ENCODE measurements around the gene PTPRR.

The PTPRR gene

DNA sequence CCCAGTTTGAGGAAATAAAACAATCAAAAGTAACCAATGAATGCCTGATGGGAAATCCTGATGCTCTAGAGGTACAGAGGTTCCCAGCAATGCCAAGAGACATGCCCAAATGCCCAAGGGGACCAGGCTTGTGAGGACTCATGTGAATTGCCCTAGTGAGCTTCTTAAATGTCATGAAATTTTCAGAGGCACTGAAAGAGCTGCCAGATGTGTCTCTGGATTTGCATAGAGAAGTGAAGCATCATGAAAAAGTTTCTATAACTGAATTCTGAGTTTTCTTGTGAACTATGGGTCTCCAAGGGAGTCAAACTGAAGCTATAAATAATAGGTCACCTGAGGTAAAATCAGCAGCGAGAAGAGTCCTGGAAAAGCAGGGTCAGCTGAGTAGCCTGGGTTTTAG, 9.9 kb downstream of the PTPRR start:
- no peak for DNase-seq

DNA sequence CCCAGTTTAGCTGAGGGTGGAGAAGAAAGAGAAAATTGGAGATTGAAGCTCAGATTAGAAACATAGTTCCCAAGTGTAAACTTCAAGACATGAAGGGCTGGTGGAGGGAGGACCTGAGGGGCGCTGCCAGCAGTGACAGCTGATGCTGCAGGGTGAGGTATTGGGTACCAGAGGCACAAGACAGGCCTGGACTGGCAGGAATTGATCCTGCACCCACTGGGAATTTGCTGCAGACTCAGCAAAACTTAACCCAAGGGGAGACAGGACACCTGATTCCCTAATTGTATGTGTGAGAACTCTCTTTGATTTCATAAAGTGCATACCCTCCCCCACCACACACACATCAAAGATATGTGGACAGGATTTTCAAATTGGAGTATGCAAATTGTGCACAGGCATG, 11.6 kb downstream of the PTPRR start:
- no peak for DNase-seq

DNA sequence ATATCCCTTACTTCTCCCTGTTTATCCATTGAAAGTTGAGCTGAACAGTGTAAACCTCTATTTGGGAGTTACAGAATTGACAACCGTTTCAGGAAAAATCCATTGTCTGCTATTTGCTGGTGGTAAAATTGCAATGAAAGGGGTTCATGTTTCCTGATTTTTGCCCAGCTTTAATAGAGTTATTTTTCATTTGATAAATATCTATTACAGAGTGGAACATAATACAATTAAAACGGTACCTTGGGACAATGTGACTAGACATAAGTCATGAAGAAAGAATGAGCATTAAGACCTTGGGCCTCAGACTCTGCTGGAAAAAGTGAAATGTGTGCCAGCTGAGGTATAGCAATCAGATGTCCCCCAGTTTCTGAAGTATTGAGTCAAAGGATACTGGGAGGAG, 13.1 kb downstream of the PTPRR start:
- no peak for DNase-seq

DNA sequence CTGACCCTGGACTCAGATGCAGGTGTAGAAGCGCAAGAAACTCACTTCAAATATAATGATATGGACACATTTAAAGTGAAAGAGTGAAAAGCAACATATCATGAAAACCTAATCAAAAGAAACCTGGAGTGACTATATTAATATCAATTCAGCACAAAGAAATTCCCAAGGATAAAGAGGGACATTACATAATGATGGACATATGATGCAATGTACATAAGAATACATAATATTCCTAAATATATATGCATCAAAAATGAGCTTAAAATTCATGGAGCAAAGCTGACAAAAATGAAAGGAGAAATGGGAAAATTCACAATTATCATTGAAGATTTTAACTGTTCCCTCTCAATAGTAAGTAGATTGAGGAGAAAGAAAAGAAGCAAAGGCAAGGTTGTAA, 24.6 kb downstream of the PTPRR start:
- no peak for DNase-seq

DNA sequence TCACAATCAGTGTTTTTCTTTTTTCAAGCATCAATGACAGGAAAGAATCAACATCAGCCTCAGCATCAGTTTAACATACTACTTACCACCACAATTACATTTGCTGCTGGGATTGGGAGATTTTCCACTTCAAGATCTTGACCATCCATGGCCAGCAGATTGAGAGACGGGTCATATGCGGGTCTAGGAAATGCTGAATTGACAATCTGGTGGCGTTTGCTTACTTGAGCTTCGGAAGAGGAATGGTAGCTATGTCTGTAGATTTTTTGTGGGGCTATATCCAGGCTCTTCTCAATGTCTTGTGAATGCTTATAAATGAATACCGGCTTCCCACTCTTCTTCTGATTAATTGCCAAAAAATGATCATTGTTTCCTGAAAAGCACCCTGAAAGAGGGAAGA, 27.9 kb downstream of the PTPRR start:
- DNase-seq: no peak

DNA sequence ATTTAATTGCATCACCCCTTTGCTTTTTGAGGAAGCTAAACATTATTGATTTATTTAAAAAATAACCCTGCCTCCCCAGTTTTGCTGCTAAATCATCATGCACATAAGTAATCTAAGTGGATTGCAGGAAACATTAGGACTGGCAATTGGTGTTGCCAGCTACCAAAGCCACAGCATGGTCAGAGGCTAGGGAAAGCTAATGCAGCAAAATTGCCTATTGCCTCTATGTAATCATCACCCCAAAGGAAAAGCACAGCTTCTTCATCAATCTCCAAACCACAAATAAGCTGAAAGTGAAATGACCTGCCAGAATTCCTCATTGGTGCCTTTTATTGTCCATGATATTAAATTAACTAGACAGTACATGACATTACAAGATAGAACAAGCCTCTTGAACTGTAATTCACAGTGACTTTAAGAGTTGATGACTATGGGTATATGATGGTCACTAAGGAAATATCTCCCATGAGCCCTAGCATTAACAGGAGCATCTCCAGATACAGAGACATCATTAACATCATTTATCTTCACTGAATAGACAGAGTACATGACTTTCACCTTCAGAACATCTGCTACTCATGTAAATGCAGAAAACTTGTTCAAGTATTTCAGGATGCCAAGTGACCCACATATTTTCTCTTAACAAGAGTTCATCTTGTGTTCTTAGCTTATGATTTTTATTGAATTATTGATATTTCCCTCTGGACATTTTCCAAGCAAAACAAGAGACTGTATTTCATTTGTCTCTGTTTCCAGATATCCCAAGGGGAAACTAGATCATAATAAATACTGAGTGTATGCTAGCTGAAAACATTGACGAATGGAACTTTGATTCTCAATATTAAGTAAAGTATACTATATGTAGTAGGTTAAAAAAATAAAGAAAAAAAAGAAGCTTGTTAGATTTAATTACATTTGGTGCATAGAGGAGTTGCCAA, 29.4 kb downstream of the PTPRR start:
- no peak for DNase-seq

DNA sequence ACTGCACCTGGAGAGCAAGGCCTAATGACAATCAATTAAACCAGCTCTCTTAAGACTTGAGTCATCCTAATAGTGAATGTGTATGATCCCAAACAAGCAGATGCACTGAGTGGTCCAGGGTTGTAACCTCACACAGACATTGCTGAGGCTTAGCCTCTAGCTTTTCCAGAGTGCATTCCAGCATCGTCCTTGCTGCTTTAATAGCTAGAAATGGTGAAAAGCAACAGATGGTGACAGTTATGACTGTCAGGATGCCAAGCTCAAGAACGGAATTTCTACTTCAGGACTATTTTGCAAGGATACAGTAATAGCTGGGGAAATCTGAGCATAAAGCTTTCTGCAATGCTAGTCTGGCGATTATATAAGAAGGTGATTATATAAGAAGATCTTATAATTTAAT, 34.6 kb downstream of the PTPRR start:
- DNase-seq: no peak

- DNase-seq: no peak
Observed at GRCh38 chr12:70883855-70884254, 36.7 kb downstream of the PTPRR start.

GRCh38 chr12:70880744-70881143, 39.8 kb downstream of the PTPRR start:
- DNase-seq: no peak

DNA sequence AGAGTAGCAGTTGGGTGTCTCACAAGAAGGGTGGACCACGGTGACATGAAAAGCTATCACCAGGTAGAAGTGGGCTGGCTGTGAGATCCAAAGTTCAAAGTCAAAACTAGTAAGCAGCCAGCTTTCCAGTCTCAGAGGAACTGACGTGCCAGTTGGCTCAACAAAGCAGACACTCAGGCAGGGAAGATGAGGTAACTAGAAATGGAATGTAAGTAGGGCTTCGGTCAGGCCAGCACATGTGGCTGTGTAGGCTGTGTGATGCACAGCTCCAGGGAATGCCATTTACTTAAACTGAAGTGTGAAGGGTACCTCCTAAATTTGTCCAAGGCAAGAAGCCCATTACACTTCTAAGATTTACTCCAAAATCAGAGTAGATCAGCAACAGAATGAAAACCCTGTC, 43.6 kb downstream of the PTPRR start:
- no peak for DNase-seq

DNA sequence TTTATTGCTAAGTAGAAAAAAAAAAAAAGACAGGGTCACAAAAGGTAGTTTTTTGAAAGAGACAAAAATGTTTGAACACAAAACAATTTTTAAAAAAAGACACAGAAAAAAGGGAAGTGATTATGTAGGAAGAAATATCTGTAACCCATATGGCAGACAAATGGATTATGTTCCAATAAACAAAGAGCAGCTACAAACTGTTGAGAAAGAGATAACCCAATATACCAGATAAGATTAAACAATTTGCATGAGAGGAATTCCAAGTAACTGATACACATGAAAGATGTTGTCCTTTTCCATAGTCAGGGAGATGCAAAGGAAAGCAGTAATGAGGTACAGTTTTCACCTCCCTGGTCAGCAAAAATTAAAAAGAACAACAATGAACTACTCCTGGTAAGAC, 44.9 kb downstream of the PTPRR start:
- DNase-seq: no peak

DNA sequence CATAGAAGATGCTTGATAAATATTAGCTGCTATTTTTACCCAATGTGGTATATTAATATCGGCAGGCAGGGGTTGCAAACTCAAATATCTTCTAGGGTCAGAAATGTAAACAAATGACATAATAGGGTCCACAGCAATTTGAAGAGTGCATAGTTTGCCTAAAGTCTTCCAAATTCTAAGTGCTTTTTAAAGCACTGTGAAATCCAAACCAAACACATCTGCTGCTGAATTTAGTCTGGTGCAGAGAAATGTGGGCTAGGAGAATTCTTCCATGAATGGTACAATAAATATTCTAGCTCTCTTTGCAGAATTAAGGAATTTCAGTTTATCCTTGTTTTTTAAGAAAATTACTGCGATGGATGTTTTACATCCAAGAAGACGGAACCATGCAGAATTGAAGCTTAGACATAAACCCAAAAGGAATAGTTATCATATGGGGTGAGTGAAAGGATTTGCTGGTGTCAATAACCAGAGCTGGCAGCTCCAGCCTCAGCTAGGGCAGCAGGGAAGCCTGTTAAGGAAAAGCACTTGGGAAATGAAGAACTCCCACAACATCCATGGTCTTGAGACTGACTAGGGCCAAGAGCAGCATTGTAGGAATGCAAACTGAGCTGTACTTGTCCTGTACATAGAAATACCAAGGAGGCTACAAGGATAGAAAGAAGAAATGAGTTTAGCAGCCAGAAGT, 65.5 kb downstream of the PTPRR start:
- DNase-seq: no peak

DNA sequence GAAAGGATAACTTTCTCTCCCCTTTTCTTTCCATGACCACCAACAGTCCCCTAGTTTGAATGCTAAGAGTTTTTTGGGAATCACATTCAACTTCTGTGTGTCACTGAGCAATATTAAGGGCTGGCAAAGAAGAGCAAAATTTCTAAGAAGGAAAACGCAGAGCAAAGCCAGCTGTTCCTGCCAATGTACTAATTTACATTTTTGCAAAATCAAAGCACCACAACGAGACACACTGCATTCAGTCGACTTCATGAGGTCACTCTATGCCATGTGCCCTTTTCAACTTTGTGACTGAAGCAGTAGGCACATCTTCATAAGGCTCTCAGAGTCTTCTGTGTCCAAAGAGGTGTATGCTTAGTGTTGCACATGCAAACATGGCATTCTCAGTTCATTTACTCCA, 66.4 kb downstream of the PTPRR start:
- DNase-seq: no peak

DNA sequence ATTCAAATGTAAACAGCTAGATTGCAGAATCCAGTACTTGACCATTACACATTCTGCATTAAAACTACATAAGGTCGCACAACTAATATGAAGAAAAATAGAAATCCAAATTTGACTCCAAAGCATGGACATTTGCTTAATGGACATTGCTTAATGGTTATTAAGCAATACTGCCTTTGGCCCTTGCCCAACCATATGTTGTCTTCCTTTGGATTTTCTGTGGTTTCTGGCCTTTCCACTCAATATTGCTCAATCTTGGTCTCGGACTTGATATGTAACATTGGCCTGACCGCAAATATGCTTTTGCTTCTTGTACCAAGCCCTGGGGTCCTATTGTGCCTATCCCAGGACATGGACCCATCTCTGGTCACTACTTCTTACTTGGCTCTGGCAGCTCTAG, 67.2 kb downstream of the PTPRR start:
- no peak for DNase-seq

DNA sequence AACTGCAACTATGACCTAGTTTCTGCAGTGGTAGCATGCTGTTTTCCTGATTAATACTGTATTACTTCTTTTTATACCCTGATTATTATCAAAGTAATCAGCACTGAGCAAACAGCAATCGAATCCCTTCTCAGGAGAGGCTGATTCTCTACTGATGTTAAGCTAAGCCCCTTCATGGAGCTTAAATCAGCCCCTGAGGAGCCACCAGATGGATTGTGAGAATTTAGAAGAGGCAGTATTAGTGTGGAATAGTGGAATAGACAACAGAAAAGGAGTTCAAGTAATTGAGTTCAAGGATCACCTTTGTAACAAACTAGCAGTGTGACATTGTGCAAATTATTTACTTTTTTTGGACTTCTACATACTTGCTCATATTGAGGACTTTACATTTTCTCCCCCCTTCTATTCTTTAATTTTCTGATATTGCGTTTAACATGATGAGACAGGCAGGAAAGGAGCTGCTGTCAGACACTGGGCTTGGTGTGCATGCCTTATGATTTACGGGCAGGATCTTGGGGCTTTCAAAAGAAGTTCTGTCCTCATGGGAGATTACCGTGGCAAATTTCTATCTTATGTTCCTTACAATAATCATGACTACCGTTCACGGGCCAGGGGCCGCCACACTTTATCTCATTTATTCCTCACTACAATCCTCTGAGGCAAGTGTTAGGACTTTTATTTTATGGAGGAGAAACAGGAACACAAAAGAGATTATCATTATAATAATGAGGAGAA, 68.0 kb downstream of the PTPRR start:
- no peak for DNase-seq

DNA sequence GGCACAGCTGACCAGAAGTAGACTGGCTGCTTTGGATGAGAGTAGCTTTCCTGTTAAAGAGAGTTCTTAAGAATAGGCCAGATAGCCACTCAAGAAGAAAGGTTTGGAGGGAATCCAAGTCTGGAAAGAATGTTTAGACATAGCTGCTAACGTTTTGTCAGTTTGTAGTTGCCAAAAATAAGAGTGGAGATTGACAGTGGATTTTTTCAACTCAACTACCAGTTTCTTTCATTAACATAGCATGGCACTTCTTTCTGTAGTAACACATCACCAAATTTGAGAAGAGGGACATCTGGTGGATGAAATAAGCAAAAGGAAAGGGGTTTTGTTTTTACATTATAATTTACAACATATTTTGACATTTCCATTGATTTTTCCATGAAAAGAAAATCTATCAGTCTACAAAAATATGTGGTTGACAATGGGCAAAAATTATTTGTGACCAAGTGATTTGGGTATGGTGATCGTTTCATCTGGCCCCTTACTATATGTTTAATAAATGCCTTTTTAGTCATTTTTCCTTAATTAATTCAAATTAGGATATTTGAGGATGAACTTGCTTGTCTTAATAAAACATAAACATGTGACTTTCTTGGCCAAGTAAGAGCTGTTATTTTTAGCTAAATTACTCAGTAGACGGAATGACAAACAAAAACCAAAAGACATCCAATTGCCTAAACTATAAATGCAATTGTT, 71.1 kb downstream of the PTPRR start:
- no peak for DNase-seq

DNA sequence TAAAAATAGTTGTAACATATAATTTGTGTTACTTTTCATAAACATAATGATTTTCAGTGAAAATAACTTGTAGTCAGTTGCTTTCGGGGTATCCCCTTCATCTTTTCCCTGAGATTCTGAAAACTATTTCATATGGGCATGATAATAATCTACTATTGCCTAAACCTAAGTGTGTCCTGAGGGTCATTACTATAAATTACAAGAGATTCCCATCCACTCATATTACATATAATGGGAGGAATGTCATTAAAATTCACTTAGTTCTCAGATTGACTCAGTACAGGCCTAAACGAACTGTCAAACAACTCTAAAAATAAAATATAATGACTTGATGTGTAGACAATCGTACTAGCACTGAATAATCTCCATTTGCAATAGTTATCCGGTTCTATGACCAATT, 72.7 kb downstream of the PTPRR start:
- DNase-seq: no peak

DNA sequence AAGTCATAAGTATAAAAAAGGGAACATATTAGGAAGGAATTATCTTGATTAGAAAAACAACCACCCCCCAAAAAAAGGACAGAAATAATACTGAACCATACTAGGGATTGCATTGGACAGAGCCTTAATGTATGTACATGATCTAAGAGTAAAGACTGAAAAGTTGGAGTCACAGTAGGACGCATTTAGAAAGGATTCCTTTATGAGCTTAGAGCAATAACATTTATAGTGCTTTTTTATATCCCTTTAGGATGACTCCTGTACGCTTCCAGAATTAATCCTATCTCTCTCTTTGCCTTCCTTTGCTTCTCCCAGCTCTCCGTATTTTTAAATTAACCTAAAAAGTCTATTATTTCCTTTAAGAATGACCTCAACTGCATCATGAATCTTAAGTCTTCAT, 75.3 kb downstream of the PTPRR start:
- no peak for DNase-seq

GRCh38 chr12:70843363-70843762, 77.2 kb downstream of the PTPRR start:
- no peak for DNase-seq

- DNase-seq: no peak
Observed at GRCh38 chr12:70842942-70843341, 77.6 kb downstream of the PTPRR start.

GRCh38 chr12:70842136-70842535, 78.4 kb downstream of the PTPRR start:
- no peak for DNase-seq

GRCh38 chr12:70840656-70841350, 79.7 kb downstream of the PTPRR start:
- DNase-seq: no peak

All from stimulated activated CD4-positive, alpha-beta T cell treated with anti-CD3 and anti-CD28 coated beads, Interleukin-4, amount 100 ng/mL, for 4 hours (primary cell).